NB4 (cell line): ENCODE data around the gene PAXIP1.

Source experiments
- DNase-seq: peaks from one replicate; pipeline ENCODE4 v3.0.0; 2010; ENCODE audit warnings: low read depth
- H3K4me3 ChIP-seq: one replicate; pipeline ENCODE4 v1.5.1; 2011; ENCODE audit warnings: mild to moderate bottlenecking, low read depth, low read length, moderate library complexity
- MYC ChIP-seq: IDR thresholded peaks from 2 replicates; pipeline ENCODE4 v1.6.1; 2011; ENCODE audit warnings: low read depth, low read length
- POLR2A ChIP-seq: IDR thresholded peaks from 2 replicates; pipeline ENCODE4 v1.6.1; 2011; ENCODE audit warnings: mild to moderate bottlenecking; ENCODE audit not compliant: insufficient read length; ENCODE audit errors: extremely low read depth
- TF ChIP-seq, protein P1 (sequence below): IDR thresholded peaks from one replicate; pipeline ENCODE4 v1.5.1; 2012; ENCODE audit warnings: low read depth, low read length
- TF ChIP-seq, protein P2 (sequence below): IDR thresholded peaks from 2 replicates; pipeline ENCODE4 v1.6.1; 2011; ENCODE audit warnings: low read depth, low read length

Gene PAXIP1

DNA sequence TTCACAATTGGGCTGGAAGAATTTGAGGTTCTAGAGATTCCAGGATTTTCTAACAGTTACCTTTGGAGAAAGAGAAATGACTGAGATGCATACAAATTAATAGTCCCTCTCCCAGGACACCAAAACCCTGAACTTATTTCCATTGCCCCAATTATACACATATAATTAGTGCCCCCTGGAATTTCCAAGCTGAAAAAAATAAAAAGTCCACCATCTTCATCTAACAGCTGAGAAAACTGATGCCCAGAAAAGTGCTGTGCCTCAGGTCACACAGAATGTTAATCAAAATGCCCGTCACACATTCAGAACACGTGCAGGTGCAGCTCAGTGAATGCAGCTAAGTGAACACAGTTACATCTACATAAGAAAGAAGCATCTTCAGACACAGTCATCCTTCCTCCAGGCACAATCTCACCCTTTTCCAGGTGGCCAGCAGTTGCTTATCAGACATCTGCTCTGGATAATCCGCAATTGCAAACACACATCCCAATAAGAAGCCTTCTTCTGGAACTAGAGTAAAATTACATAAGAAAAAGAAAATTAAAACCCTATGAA lies 35.4 kb downstream of the PAXIP1 start:
- TF ChIP-seq POLR2A (no peak), MYC (no peak)
- TF ChIP-seq, protein P1, sequence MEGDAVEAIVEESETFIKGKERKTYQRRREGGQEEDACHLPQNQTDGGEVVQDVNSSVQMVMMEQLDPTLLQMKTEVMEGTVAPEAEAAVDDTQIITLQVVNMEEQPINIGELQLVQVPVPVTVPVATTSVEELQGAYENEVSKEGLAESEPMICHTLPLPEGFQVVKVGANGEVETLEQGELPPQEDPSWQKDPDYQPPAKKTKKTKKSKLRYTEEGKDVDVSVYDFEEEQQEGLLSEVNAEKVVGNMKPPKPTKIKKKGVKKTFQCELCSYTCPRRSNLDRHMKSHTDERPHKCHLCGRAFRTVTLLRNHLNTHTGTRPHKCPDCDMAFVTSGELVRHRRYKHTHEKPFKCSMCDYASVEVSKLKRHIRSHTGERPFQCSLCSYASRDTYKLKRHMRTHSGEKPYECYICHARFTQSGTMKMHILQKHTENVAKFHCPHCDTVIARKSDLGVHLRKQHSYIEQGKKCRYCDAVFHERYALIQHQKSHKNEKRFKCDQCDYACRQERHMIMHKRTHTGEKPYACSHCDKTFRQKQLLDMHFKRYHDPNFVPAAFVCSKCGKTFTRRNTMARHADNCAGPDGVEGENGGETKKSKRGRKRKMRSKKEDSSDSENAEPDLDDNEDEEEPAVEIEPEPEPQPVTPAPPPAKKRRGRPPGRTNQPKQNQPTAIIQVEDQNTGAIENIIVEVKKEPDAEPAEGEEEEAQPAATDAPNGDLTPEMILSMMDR = no peak
- TF ChIP-seq, protein P2, sequence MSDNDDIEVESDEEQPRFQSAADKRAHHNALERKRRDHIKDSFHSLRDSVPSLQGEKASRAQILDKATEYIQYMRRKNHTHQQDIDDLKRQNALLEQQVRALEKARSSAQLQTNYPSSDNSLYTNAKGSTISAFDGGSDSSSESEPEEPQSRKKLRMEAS = no peak
- no peak overlapping the region for H3K4me3 ChIP-seq
- no peak for DNase-seq

DNA sequence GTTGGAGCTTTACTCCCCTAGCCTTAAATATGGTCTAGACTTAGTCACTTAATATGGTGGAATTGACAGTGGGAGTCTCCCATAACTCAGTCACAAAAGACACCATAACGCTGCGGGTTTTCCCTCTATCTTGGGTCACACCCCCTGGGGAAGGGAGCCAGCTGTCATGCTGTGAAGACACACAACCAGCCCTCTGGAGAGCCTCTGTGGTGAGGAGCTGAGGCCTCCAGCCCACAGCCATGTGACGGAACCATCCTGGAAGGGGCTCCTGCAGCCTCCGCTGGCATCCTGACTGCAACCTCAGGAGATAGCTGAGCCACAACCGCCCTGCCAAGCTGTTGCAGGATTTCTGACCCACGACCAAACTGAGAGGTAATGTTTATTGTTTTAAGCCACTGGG lies 37.9 kb downstream of the PAXIP1 start:
- no peak overlapping the region for H3K4me3 ChIP-seq
- DNase-seq = peak; percentile 17
- TF ChIP-seq POLR2A (no peak), MYC (no peak)
- TF ChIP-seq, protein P2 = no peak
- TF ChIP-seq, protein P1 = no peak

DNA sequence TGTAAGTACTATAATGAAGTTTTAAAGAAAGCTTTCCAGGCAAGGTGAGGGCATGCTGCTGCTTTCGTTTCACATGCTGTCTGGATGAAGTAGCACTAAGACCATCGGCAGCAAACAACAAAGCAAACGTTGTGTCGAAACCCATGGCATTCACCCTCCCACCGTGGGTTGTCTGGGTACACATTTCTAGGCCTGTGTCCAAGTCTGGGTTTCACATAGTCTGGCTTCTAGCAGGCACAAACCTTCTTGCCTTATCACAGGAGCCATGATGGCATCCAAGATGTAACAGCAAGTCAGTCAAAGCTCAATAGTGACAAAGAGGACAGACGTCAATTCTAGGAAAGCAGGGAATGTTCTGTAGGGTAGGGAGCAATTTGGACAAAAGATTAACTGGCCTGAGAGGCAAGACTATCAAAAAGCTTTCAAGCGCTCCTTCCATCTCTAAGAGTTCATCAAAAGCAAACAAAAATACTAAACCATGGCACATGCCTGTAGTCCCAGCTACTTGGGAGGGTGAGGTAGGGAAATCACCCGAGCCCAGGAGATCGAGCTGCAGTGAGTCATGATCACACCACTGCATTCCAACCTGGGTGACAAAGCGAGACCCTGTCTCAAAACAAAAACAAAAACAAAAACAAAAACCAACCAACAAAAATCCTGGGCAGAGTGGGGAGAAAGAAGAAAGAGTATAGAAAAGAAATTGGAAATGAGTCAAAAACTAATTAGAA lies 42.7 kb downstream of the PAXIP1 start:
- no peak for TF ChIP-seq MYC
- no peak for TF ChIP-seq POLR2A
- TF ChIP-seq, protein P2 = no peak
- TF ChIP-seq, protein P1 = no peak
- DNase-seq = no peak
- no peak overlapping the region for H3K4me3 ChIP-seq

DNA sequence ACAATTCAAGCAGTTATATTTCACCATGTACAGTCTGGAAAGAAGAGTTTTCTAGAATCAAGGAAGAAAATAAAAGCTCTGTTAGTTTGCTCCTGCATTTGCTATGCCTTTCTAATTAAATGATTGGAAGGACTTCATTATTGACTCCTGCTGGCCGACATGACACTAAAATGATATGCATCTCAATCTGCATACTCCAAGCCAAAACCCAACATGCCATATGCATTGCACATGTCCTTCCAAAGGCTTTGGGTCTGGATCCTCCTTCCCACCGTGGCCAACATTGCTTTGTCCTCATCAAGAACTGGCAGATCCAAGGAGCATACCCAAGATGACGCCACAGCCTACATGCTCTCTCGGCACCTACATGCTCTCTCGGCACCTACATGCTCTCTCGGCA lies 46.5 kb downstream of the PAXIP1 start:
- no peak for DNase-seq
- no peak overlapping the region for H3K4me3 ChIP-seq
- TF ChIP-seq MYC = no peak
- TF ChIP-seq, protein P2 = no peak
- no peak for TF ChIP-seq POLR2A
- TF ChIP-seq, protein P1 = no peak

DNA sequence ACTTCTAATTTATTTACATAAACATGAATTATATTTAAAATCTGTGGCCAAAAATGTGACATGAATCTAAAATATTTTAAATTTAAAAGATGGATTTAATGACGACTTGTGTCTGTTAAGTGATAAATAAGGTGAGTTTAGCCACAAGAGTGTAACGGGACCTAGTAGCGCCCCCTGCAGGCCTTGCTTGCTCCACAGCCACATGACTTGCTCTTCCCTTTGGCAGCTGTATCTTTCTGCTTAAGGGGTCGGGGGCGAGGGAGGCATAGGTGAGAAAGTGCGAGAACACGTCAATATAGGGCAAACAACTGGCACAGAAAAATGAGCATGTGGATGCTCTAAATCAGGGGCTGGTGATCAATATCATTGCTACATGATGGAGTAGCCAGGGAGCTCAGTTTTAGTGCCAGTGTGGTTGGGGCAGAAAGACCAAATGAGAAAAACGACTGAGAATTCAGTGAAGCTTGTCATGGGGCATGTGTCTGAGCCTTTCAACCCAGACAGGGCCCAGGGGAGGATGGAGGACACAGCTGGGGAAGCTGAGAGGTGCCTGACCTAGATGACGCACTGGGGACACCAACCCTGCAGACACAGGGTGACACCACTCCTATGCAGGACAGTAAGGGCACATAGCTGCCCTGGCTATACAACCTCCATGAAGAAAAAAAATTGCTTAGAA lies 49.8 kb downstream of the PAXIP1 start:
- DNase-seq = peak; percentile 70
- TF ChIP-seq, protein P1 = peak; percentile 92
- TF ChIP-seq, protein P2 = peak; percentile 68
- TF ChIP-seq MYC (0 out of 2 replicates have a peak, but pooled peaks have one; percentile 31), POLR2A (no peak)
- H3K4me3 ChIP-seq = no peak overlapping the region
